ENCODE results near the gene SH3RF3. TPM values are rescaled to one million over a fixed set of nuclear protein-coding genes. Genes with fewer than 3 reads are reported as not detected.
"Not testable (repeated sequence)": the region's sequence is repeated elsewhere in the genome, so short reads cannot be mapped to it uniquely, and the experiment has no call there.

The SH3RF3 gene
- polyA plus RNA-seq, 1 donor: 4.0 TPM

DNA sequence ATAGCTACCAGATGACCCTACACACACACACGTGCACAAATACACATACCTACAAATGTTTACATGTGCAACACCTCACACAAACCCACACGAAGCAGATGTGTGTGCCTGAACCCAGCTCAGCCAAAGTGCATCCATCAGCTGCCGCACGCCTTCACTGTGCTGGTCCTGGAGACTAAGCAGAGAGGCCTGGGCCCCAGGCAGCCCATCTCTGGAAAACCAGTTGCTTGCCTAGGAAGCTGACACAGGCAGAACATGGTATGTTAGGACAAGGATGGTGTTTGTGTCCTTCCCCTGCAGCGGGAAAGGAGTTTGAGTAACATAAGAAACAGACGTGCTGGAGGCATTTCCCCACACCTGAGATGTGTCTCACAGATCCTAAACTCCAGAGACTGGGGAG is 398.1 kb downstream of the SH3RF3 start:
- DNase-seq: no peak

DNA sequence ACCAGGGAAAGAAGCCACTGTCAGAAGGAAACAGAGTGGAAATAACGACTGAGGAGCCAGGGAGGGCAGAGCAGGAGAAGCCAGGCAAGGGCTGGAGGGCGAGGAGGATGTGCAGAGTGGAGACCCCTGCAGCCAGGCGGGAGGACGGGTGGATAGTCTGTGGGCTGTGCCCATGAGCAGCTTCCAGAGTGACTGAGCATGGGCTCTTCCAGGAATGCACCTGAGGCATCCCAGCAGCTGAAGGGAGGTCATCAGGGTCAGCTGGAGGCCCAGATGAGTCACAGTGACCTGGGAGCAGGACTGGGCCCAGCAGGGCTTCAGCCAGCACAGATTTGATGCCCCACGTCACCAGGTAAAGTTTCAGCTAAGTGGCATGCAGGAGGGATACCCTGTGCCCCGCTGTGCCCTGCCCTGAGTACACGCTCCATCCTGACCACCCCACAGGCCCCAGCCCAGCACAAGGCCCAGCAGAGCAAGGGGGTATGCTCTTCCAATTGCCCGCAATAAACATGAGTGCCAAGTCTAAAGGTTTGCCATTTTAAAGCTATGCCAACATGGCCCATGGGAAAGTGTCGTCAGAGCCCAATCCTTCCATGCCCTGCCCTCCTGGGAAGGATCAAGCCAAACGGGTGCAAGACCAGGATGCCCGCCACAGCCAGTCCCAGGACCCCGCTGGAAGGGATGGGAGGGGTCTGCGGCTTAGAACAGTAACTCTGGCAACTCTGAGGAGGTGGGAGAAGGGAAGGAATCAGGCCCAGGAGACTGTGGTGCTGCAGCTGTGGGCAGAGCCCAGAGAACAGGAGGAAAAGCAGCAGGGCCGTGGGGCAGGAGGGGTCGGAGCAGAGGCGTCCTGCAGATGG is 399.1 kb downstream of the SH3RF3 start:
- DNase-seq: no peak

DNA sequence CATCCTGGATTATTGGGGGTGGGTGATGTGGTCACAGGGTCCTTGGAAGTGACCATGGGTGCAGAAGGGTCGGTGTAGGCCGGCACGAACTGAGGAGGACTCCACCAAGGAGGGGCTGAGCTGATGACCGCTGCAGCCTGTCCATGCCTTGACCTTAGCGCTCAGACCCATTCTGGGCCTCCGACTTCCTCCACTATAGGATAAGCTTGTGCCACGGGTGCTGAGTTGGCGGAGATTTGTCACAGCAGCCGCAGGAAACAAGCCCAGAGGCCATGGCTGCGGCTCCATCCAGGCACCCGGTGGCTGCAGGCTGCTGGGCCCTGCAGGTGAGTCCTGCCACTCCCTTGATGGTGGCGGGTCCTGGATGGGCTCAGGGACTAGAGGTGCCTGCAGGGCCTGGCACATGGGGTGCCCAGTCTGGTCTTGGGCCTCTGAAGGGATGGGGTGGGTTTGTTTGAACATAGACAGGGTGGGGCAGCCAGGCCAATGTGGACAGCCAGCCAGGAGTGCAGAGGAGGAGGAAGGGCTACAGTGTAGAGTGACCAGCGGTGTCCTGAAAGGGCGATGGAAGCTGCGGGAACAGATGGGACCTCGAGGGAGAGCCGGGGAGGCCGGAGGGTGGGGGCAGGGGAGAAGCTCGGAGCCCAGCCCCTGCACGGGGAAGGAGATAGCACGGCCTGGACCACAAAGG is 400.0 kb downstream of the SH3RF3 start:
- no peak for DNase-seq

DNA sequence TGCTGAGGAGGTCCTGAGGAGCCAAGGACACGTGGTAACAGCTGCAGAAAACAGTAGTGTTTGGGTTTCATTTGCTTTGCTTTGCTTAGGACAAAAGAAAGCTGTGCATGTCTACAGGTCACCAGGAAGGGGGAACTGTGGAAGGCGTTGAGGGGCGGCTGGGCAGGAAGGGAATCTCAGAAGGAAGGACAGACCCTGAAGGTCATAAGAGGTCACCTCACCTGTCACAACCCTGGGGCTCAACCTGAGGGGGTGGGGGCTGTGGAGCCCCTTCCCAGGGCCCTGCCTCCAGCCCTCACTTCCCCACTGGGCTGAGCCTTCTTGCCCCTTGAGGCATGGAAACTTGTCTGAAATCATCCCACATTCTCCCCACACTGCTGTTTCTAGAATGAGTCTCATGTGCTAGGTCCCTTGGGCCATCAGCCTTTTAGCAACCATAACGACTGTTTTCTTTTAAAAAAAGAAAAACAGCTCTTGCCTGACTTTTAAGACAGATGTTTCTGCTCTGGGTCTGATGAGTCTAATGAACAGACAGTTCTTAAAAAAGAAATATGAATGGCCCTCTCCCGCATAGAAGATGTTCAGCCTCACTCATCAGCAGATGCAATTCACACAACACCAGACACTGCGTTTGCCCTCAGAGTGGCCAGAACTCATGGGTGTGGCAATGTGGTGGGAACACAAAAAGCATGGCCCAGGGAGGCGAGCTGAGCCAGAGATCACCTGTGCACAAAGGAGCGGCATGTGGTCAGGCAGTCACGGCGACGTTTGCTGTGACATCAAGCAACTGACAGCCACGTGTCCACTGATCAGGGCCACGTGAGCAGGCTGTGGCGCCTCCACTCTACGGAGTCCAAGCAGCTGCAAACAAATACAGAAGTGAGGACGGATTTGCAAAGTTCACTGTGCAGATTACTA is 400.8 kb downstream of the SH3RF3 start:
- no peak for DNase-seq

DNA sequence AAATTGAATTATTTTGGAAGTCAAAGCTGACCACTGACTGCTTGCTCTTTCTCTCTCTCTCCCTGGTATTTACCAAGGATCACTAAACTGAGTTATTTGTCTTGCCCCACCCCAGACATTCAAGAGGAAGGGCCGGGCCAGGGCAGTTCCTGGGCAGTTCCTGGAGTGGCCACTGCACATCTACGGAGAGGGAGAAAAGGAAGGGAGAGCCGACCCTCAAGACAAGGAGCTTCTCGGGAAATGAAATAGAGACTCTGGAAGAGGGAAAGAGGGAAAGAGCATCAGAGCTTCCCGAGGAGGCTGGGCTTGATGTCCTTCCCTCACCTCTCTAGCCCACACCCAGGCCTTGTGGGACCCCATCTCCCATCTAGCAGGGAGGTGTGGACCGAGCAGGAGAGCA is 401.7 kb downstream of the SH3RF3 start:
- no peak for DNase-seq

DNA sequence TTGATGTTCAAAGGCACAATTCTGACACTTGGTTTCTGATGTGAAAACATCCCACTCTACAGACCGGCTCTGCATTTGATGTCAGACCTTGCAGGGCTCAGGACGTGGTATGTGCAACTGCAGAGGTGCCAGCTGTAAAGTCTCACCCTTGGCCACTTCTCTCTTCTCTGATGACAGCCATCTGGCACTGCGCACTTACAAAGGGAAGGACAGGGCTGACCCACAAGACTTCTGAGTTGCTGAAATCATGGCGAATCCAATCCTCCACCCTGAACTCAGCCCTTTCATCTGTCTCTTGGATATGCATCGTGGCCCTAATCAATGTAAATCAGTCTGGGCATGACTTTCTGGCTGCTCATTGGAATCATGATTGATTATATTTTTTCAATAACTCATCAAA is 402.2 kb downstream of the SH3RF3 start:
- DNase-seq: no peak

DNA sequence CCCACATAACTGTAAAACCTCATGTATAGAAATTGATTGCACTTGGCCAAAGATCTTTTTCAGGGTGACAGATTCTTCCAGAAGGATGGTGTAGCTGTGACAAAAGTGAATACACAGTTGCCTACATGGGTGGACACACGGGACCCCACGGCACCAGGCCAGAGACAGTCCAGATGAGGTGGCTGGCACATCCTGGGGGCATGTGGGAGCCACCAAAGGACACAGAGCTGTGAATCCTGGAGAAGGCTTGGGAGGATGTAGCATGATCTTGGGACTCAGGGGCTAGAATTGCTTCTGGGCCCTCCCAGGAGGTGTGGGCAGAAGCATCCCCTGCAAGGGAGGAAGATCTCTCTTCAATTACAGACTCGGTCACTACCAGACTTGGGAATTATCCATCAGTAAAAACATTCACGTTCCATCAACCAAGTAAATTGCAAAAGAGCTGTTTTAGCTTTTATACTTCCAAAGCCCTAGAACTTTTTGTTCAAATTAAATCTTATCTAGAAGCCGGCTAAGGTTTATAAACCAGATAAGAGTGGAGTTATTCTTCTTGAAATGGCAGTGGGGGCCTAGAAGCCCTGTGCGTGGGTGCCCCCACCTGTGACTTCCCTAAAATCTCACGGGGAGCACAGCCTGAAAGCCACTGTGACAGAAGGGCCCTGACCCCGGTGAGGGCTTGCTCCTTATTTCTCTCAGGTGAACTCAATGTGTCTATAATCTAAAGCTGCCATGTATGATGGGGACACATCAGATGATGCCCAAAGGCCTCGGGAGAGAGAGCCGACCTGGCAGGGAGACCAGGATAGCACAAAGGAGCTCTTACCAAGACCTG is 403.1 kb downstream of the SH3RF3 start:
- no peak for DNase-seq

DNA sequence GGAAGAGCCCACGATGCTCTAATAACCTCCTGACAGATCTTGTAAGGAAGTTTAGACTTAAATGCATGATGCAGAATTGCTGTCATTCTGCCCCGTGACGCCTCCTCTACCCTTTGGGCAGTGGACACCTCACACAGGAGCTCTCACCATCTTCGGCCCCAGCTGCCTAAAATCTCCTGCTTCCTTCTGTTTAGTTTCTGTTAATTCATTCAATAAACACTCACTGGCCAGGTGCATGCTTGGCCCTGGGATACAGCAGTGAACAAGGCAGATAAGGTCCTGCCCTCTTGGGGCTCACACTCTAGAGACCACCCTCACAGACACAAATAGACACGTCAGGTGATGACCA is 403.7 kb downstream of the SH3RF3 start:
- DNase-seq: no peak

DNA sequence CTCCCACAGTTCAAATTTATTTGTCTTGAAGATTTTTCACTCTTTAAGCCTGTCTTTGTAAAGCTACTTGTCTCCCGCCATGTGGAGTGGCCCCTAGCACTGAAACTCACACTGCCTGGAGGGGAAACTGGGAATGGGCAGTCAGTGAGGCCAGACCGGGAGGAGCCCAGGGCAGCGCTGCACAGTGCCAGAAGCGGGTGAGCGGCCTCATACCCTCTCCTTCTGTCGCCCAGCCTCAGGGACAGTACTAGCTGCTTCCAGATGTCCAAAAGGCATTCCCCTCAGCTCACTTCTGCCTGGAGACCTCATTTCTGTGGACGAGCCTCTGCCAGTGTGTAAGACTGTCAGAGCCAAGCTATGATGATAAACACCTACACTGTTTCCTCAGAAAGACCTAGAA is 404.8 kb downstream of the SH3RF3 start:
- no peak for DNase-seq

DNA sequence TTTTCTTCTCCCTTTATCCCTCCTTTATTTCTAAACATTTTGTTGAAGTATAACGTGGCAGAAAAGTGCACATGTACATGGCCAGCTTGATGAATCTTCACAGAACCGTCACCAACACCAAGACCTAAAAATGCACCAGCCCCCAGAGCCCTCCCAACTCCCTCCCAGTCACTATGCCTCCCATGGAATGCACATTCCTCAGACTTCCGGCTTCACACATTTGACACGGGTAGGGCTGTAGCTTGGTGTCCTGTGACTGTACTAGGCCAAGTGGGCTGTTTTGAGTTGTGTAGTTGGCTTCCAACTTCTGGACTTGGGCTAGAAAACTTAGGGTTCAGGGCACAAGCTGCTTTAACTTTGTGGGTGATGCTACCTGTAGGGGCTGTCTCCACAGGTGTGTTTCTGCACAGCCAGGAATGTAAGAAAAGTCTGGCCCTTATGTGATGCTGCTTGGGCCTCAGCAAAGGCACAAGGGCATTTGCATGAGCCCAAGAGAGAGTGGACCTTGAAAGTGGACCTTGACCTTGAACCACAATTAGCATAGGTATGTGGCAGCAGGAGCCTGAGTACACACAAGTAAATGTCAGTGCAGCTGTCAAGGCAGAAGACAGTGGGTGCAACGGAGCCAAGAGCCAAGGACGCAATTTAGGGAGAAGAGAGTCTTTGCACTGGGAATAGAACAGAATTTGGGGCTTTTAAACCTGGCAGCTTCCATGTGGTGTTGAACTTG is 406.4 kb downstream of the SH3RF3 start:
- DNase-seq: no peak

DNA sequence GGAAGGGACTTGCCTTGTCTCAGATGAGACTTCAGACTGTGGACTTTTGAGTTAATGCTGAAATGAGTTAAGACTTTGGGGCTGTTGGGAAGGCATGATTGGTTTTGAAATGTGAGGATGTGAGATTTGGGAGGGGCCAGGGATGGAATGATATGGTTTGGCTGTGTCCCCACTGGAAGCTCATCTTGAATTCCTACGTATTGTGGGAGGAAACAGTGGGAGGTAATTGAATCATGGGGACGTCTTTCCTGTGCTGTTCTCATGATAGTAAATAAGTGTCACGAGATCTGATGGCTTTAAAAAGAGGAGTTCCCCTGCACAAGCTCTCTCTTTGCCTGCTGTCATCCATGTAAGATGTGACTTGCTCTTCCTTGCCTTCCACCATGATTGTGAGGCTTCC is 407.6 kb downstream of the SH3RF3 start:
- DNase-seq: not testable (repeated sequence)

DNA sequence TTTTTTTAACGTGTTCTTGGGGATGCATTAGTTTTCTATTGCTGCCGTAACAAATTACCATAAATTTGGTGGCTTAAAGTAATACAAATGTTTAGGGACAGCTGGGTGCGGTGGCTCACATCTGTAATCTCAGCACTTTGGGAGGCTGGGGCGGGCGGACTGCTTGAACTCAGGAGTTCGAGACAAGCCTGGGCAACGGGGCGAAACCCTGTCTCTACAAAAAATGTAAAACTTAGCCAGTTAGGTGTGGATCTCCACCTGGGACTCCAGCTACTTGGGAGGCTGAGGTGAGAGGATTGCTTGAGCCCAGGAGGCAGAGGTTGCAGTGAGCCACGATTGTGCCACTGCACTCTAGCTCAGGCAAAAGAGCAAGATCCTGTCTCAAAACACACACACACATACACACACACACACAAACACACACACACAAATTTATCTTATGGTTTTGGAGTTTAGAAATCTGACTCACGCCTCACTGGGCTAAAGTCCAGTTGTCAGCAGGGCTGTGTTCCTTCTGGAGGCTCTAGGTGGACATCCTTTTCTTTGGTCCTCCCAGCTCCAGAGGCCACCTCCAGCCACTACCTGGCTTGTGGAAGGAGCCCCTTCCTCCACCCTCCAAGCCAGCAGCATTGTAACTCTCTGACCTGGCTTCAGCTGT is 408.7 kb downstream of the SH3RF3 start:
- DNase-seq: no peak

DNA sequence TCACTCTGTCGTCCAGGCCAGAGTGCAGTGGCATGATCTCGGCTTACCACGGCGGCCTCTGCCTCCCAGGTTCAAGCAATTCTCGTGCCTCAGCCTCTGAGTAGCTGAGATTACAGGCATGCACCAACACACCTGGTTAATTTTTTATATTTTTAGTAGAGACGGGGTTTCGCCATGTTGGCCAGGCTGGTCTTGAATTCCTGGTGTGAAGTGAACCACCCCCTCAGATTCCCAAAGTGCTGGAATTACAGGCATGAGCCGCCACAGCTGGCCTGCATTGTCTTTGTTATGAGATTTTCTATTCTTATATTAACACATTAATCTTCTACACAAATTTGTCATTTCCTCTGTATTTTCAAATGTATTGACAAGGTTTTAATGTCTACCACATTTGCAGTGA is 409.5 kb downstream of the SH3RF3 start:
- DNase-seq: no peak

DNA sequence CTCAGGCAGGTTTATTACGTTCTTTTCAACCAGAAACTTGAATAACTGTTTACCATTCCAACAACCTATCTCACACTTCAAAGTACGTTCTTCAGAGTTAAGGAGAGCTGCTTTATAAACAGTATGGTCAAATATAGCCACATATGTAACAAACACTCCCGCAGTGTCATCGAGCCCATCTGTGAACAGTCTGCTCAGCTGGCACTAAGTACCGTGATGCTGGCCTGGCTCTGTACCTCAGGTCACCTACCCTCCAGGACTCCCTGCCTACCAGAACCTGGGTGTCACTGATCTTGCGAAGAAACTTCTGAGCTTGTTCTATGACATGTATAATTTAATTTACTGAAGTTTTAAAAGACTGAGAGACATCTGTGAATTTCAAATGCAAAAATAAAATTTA is 413.4 kb downstream of the SH3RF3 start:
- no peak for DNase-seq

DNA sequence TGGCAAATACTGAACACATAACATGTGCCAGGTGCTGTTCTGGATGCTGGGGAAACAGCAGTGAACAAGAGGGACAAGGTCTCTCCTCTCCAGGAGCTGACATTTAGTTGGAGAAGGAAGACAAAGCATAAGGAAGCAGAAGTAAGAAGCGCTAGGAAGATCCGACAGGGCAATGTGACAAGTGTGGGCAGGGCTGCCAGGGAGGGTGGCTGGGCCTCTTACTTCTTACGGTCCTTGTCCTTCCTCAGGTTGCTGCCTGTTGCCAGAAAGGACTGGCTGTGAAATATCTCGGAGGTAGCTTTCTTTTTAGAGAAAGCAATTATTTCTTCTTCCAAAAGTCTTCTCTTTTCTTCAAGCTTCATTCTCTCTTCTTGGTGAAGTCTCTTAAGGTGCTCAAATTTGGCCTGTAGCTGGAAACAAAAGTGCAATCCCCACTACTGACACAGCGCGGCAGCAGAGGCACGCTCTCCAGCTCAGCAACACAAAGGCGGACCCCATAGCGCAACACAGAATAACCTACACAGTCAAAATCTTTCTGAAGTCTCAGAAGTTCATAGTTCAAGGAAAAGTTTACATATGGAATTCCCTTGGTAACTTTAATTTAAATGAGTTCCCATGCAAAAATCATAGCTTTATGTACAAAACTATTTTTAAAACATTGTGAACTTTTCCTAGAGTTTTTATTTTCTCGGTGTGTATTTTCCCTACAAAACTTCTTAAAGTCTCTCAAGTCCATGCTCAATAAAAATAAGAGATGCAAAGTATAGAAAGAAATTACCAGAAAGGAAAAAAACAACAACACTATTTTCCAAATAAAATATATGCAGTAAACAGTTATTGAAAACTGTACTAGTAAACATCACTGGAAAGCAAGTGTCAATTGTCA is 417.1 kb downstream of the SH3RF3 start:
- peak; percentile 72 for DNase-seq

DNA sequence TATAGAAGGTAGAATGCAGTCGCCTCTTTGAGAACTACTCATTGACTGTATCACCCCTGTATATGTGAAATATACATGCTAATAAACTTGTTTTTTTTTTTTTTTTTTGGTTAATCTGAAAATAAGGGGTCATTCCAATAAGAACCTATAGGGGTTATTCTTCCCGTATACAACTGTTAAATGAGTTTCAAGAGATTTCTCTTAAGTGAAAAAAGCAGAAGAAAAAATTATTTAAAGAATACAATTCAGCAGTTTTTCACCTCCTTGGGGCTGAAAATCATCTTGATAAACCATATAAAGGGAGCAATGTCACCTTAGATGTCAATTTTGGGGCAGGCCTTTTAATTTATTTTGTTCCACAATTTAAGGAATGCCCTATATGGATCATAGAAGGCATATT is 418.3 kb downstream of the SH3RF3 start:
- DNase-seq: no peak

DNA sequence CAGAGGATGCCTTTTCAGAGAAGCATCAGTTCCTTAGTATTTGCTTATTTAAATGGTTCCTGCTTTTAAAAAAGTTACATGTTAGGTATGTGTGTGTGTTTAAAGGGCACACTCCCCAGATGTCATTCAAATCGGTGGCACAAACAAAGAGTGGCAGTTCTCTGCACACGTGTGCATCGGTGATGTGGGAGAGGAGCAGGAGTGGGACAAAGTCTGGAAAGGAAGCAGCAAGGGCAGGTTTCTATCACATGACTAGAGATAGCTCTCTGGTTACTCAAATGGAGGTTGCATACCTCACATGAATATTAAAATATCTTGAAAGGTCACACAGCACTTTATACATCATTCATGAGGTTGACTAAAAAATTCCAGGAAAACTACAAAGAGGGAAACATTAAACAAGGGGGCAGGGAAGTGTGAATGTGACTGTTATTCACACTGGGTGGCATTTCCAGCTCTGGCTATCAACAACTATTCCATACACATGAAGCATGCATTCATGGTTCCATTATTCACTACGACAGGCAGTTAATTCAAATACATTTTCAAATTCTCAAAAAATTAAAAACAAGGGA is 420.1 kb downstream of the SH3RF3 start:
- DNase-seq: no peak
